GM23338 (cell line): ENCODE measurements around the gene BACH1. TPM values are rescaled to one million over a fixed set of nuclear protein-coding genes. Genes with fewer than 3 reads are reported as not detected.

ENCODE experiments used
- ATAC-seq: fragments of 200-7000 bp; cut with Tn5 transposase; 3 replicates; pipeline ENCODE4 v1.9.1; 2020
- DNase-seq: peaks from one replicate; pipeline ENCODE4 v3.0.0-alpha.2; 2015; ENCODE audit warnings: low spot score
- H2AFZ ChIP-seq: fragments of 200-600 bp; sonication (generic); 2 replicates; pipeline ENCODE4 v1.8.0; 2016; ENCODE audit warnings: antibody characterized with exemption, mild to moderate bottlenecking, moderate library complexity
- H3F3A ChIP-seq: fragments of 200-600 bp; sonication (generic); replicated peaks from 2 replicates; pipeline ENCODE4 v1.8.0; 2017; ENCODE audit warnings: antibody characterized with exemption, mixed run types, low read depth
- H3K27ac ChIP-seq: fragments of 200-600 bp; sonication (generic); 2 replicates; pipeline ENCODE4 v1.6.1; 2016; ENCODE audit warnings: low read depth
- H3K27me3 ChIP-seq: fragments of 200-600 bp; sonication (generic); 2 replicates; pipeline ENCODE4 v1.8.0; 2016; ENCODE audit warnings: mild to moderate bottlenecking, mixed run types, moderate library complexity; ENCODE audit not compliant: insufficient read depth
- H3K36me3 ChIP-seq: fragments of 200-600 bp; sonication (generic); 2 replicates; pipeline ENCODE4 v1.8.0; 2016; ENCODE audit warnings: mild to moderate bottlenecking; ENCODE audit not compliant: insufficient read depth
- H3K4me1 ChIP-seq: fragments of 200-600 bp; sonication (generic); 2 replicates; pipeline ENCODE4 v1.8.0; 2016; ENCODE audit warnings: mild to moderate bottlenecking, moderate library complexity; ENCODE audit not compliant: insufficient read depth
- H3K4me2 ChIP-seq: fragments of 200-600 bp; sonication (generic); 2 replicates; pipeline ENCODE4 v1.7.1; 2017; ENCODE audit warnings: mixed run types
- H3K4me3 ChIP-seq: fragments of 200-600 bp; sonication (generic); 2 replicates; pipeline ENCODE4 v1.6.1; 2016; ENCODE audit warnings: mixed run types
- H3K79me2 ChIP-seq: fragments of 200-600 bp; sonication (generic); replicated peaks from 2 replicates; pipeline ENCODE4 v1.8.0; 2017; ENCODE audit warnings: mild to moderate bottlenecking; ENCODE audit not compliant: insufficient read depth
- H3K9me2 ChIP-seq: fragments of 200-600 bp; sonication (generic); 2 replicates; pipeline ENCODE4 v1.8.0; 2017; ENCODE audit not compliant: insufficient read depth
- H4K20me1 ChIP-seq: fragments of 200-600 bp; sonication (generic); replicated peaks from 2 replicates; pipeline ENCODE4 v1.8.0; 2017; ENCODE audit warnings: mild to moderate bottlenecking; ENCODE audit not compliant: insufficient read depth
- H3K27ac Mint-ChIP-seq: 2 replicates; pipeline ENCODE4 v1.8.0; 2020; ENCODE audit warnings: inconsistent platforms, mild to moderate bottlenecking, moderate library complexity, mixed read lengths
- H3K27me3 Mint-ChIP-seq: 3 replicates; pipeline ENCODE4 v1.8.0; 2022; ENCODE audit warnings: low read depth, mild to moderate bottlenecking, moderate library complexity, mixed read lengths, inconsistent platforms; ENCODE audit not compliant: insufficient read depth, poor library complexity
- H3K36me3 Mint-ChIP-seq: 3 replicates; pipeline ENCODE4 v1.8.0; 2021; ENCODE audit warnings: low read depth, mild to moderate bottlenecking, inconsistent platforms, moderate library complexity, mixed read lengths
- H3K4me1 Mint-ChIP-seq: 3 replicates; pipeline ENCODE4 v1.8.0; 2020; ENCODE audit warnings: mild to moderate bottlenecking, inconsistent platforms, mixed read lengths
- H3K4me3 Mint-ChIP-seq: 3 replicates; pipeline ENCODE4 v1.8.0; 2021; ENCODE audit warnings: moderate library complexity, mild to moderate bottlenecking, inconsistent platforms, mixed read lengths
- H3K9me3 Mint-ChIP-seq: 3 replicates; pipeline ENCODE4 v1.8.0; 2020; ENCODE audit warnings: moderate library complexity, mild to moderate bottlenecking, inconsistent platforms, mixed read lengths
- EZH2 ChIP-seq: fragments of 200-600 bp; sonication (generic); IDR thresholded peaks from one replicate; pipeline ENCODE4 v1.8.0; 2017; ENCODE audit warnings: antibody characterized with exemption, mild to moderate bottlenecking, low read depth; ENCODE audit not compliant: unreplicated experiment
- EZH2phosphoT487 ChIP-seq: fragments of 200-600 bp; sonication (generic); IDR thresholded peaks from one replicate; pipeline ENCODE4 v1.8.1; 2018; ENCODE audit warnings: antibody characterized with exemption; ENCODE audit not compliant: unreplicated experiment
- JUNB ChIP-seq: IDR thresholded peaks from one replicate; pipeline ENCODE4 v1.6.1; 2016; ENCODE audit warnings: antibody characterized with exemption; ENCODE audit not compliant: unreplicated experiment
- NANOG ChIP-seq: IDR thresholded peaks from 2 replicates; pipeline ENCODE4 v1.6.1; 2016; ENCODE audit warnings: antibody characterized with exemption, borderline replicate concordance
- POLR2AphosphoS5 ChIP-seq: IDR thresholded peaks from 2 replicates; pipeline ENCODE4 v1.6.1; 2016; ENCODE audit warnings: antibody characterized with exemption, low read depth
- STAT1 ChIP-seq: IDR thresholded peaks from one replicate; pipeline ENCODE4 v1.6.1; 2016; ENCODE audit warnings: antibody characterized with exemption; ENCODE audit not compliant: unreplicated experiment
- ZNF114 ChIP-seq: fragments of 250-450 bp; sonication (Bioruptor Pico); IDR thresholded peaks from 2 replicates; pipeline ENCODE4 v1.5.0; 2020; ENCODE audit warnings: mild to moderate bottlenecking, moderate library complexity
- ZNF331 ChIP-seq: fragments of 250-450 bp; sonication (Bioruptor Pico); IDR thresholded peaks from 2 replicates; pipeline ENCODE4 v1.5.0; 2020; ENCODE audit warnings: low read depth, mild to moderate bottlenecking, moderate library complexity
- polyA plus RNA-seq: library from polyadenylated mRNA; unstranded; fragments of >200 nt; fragmentation: Nextera tagmentation; extraction: Ambion mirVana; gene quantifications from 2 replicates; pipeline ENCODE4 v1.2.1, GENCODE V29; 2016
- total RNA-seq: library from RNA; depleted of rRNA; stranded (reverse); fragments of >200 nt; shearing (Covaris generic); gene quantifications from 2 replicates; pipeline ENCODE4 v1.2.3, GENCODE V29; 2014
- TF ChIP-seq, protein P1 (sequence below), 2 experiments: fragments of 200-600 bp in 1 of 2; sonication (generic) in 1 of 2; conservative IDR thresholded peaks; 2 replicates each; pipeline versions ENCODE4 v1.5.1 to v1.6.1; 2016 to 2017; ENCODE audit warnings: antibody characterized with exemption in 2 of 2, low read depth in 2 of 2, mild to moderate bottlenecking in 2 of 2, moderate library complexity in 1 of 2
- TF ChIP-seq, protein P2 (sequence below): IDR thresholded peaks from 2 replicates; pipeline ENCODE4 v1.6.1; 2016; ENCODE audit warnings: antibody characterized with exemption

BACH1 gene
- total and polyA plus RNA-seq, 2 experiments from 2014 or later, result 18.9 to 41.2 TPM

DNA sequence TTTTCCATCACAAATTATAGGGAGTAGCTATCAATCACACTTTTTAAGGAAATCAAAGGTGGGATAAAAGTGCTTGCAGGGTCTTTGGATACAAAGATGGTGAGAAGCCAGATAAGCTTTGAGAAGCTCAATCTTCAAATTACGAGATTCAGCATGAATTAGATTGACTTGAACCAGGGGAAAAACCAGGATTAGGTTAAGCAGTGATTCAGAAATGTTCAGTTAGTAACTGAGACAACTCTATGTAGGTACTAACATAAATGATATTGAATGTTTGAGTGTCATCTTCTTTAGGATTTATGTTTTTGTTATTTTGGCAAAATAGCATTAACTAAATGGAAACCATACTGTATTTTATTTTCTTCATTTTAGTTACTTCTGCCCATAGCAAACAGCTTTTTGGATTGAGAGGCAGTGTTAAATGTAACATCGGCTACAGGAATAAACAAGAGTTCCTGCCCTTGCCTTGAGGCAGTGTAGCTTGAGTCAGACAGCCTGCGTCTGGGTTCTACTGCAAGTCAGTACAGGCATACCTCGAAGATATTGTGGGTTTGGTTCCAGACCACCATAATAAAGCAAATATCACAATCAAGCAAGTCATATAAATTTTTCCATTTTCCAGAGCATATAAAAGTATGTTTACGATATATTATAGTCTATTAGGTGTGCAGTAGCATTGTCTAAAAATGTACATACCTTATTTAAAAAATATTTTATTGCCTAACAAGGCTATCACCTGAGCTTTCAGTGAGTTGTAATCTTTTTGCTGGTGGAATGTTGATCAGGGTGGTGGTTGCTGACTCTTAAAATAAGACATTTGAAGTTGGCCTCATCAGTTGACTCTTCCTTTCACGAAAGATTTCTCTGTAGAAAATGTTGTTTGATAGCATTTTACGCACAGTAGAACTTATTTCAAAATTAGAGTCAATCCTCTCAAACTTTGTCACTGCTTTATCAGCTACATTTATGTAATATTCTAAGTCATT is 36.9 kb upstream of the BACH1 start:
- Mint-ChIP-seq H3K27ac (no peak overlapping the region), H3K4me3 (no peak overlapping the region), H3K36me3 (no peaks in the 10 kb centered on the region), H3K27me3 (no peaks in the 10 kb centered on the region), H3K9me3 (no peaks in the 10 kb centered on the region), H3K4me1 (no peaks in the 10 kb centered on the region)
- Histone ChIP-seq H3K4me1 (no peaks in the 10 kb centered on the region), H3F3A (no peaks in the 10 kb centered on the region), H3K79me2 (no peaks in the 10 kb centered on the region), H3K4me2 (no peak overlapping the region), H3K4me3 (no peak overlapping the region), H3K27me3 (no peaks in the 10 kb centered on the region), H3K36me3 (no peaks in the 10 kb centered on the region), H2AFZ (no peak overlapping the region), H3K9me2 (no peaks in the 10 kb centered on the region), H3K27ac (no peak overlapping the region), H4K20me1 (no peaks in the 10 kb centered on the region)
- DNase-seq (no peak), ATAC-seq (no peak)
- TF ChIP-seq NANOG (no peak), JUNB (no peak), ZNF114 (CRISPR knock-in tag) (no peak), ZNF331 (no peak), EZH2 (no peak), EZH2phosphoT487 (no peak), STAT1 (no peak)
- TF ChIP-seq, protein P1, sequence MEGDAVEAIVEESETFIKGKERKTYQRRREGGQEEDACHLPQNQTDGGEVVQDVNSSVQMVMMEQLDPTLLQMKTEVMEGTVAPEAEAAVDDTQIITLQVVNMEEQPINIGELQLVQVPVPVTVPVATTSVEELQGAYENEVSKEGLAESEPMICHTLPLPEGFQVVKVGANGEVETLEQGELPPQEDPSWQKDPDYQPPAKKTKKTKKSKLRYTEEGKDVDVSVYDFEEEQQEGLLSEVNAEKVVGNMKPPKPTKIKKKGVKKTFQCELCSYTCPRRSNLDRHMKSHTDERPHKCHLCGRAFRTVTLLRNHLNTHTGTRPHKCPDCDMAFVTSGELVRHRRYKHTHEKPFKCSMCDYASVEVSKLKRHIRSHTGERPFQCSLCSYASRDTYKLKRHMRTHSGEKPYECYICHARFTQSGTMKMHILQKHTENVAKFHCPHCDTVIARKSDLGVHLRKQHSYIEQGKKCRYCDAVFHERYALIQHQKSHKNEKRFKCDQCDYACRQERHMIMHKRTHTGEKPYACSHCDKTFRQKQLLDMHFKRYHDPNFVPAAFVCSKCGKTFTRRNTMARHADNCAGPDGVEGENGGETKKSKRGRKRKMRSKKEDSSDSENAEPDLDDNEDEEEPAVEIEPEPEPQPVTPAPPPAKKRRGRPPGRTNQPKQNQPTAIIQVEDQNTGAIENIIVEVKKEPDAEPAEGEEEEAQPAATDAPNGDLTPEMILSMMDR (conservative IDR thresholded peaks at IDR 0.05; ENCODE audit: low read depth in 2 of 2), result no peak
- TF ChIP-seq, protein P2, sequence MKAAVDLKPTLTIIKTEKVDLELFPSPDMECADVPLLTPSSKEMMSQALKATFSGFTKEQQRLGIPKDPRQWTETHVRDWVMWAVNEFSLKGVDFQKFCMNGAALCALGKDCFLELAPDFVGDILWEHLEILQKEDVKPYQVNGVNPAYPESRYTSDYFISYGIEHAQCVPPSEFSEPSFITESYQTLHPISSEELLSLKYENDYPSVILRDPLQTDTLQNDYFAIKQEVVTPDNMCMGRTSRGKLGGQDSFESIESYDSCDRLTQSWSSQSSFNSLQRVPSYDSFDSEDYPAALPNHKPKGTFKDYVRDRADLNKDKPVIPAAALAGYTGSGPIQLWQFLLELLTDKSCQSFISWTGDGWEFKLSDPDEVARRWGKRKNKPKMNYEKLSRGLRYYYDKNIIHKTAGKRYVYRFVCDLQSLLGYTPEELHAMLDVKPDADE, result no peak

DNA sequence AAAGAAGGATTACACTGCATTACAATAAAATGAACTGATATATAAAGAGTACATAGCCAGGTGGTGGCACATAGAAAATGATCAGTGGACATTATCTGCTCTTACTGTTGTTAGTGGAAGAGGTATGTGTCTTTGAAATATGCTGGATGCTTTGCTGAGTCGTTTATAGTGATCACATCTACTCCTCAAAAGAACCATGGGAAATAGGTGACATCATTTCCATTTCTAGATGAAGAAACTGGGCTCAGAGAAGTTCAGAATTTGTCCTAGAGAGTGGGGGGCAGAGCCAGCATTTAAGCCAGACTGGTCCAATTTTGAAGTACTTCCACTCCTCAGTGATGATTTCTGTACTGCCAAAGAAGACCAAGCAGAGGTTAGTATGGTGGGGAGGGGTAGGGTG is 34.0 kb upstream of the BACH1 start:
- no peaks in the 10 kb centered on the region for H3K9me2 ChIP-seq
- no peaks in the 10 kb centered on the region for H3K36me3 Mint-ChIP-seq
- no peak overlapping the region for H3K27ac Mint-ChIP-seq
- no peaks in the 10 kb centered on the region for H3F3A ChIP-seq
- no peak overlapping the region for H2AFZ ChIP-seq
- no peaks in the 10 kb centered on the region for H4K20me1 ChIP-seq
- no peaks in the 10 kb centered on the region for H3K27me3 ChIP-seq
- no peak for TF ChIP-seq POLR2AphosphoS5
- TF ChIP-seq EZH2, result no peak
- DNase-seq, result no peak
- no peaks in the 10 kb centered on the region for H3K4me1 Mint-ChIP-seq
- no peaks in the 10 kb centered on the region for H3K27me3 Mint-ChIP-seq
- H3K79me2 ChIP-seq, result no peaks in the 10 kb centered on the region
- no peak overlapping the region for H3K4me2 ChIP-seq
- H3K36me3 ChIP-seq, result no peaks in the 10 kb centered on the region
- H3K4me3 ChIP-seq, result no peak overlapping the region
- H3K9me3 Mint-ChIP-seq, result no peaks in the 10 kb centered on the region
- H3K4me3 Mint-ChIP-seq, result no peak overlapping the region
- ATAC-seq, result no peak
- H3K4me1 ChIP-seq, result no peaks in the 10 kb centered on the region
- no peak overlapping the region for H3K27ac ChIP-seq
